K562 (cell line): ENCODE results near the gene AHCYL2. TPM values are rescaled to one million over a fixed set of nuclear protein-coding genes. Genes with fewer than 3 reads are reported as not detected.

ENCODE experiments used
- BCL6 ChIP-seq: fragments of 250-450 bp; sonication (Bioruptor Pico); IDR thresholded peaks from 2 replicates; pipeline ENCODE4 v1.4.0; 2020
- BCLAF1 ChIP-seq, 2 experiments: fragments of 450-650 bp in 1 of 2; IDR thresholded peaks; 2 replicates each; pipeline ENCODE4 v1.6.1; 2011 to 2017; ENCODE audit warnings: low read depth in 2 of 2, antibody characterized with exemption in 1 of 2, borderline replicate concordance in 1 of 2, low read length in 1 of 2, mild to moderate bottlenecking in 1 of 2, mixed read lengths in 1 of 2; ENCODE audit not compliant: control insufficient read depth in 1 of 2
- BCOR ChIP-seq: fragments of 450-650 bp; IDR thresholded peaks from 2 replicates; pipeline ENCODE4 v1.6.1; 2016
- C11orf30 ChIP-seq: fragments of 450-650 bp; IDR thresholded peaks from 2 replicates; pipeline ENCODE4 v1.6.1; 2016; ENCODE audit warnings: low read depth, mild to moderate bottlenecking
- E2F8 ChIP-seq: fragments of 450-650 bp; IDR thresholded peaks from 2 replicates; pipeline ENCODE4 v1.7.1; 2018; ENCODE audit warnings: mild to moderate bottlenecking, low read depth; ENCODE audit not compliant: partially characterized antibody
- ESRRA ChIP-seq: fragments of 450-650 bp; IDR thresholded peaks from 2 replicates; pipeline ENCODE4 v1.6.1; 2014; ENCODE audit warnings: low read depth, mild to moderate bottlenecking, moderate library complexity, borderline replicate concordance
- ETS2 ChIP-seq: IDR thresholded peaks from 2 replicates; pipeline ENCODE4 v1.6.1; 2016; ENCODE audit warnings: borderline replicate concordance, missing genetic modification characterization, mild to moderate bottlenecking, moderate library complexity, missing compliant biosample characterization; ENCODE audit not compliant: poor library complexity, severe bottlenecking
- GATAD2B ChIP-seq: fragments of 450-650 bp; IDR thresholded peaks from 2 replicates; pipeline ENCODE4 v1.6.1; 2017; ENCODE audit warnings: mild to moderate bottlenecking, borderline replicate concordance
- GTF2A2 ChIP-seq: IDR thresholded peaks from 2 replicates; pipeline ENCODE4 v1.6.1; 2016; ENCODE audit warnings: mild to moderate bottlenecking, missing genetic modification characterization, missing compliant biosample characterization
- HLTF ChIP-seq: fragments of 450-650 bp; IDR thresholded peaks from 2 replicates; pipeline ENCODE4 v1.6.1; 2016
- MEF2D ChIP-seq: conservative IDR thresholded peaks from 2 replicates; pipeline ENCODE4 v1.6.1; 2016; ENCODE audit warnings: low read depth, missing genetic modification characterization, missing compliant biosample characterization
- NFIX ChIP-seq: fragments of 250-450 bp; sonication (Bioruptor Pico); IDR thresholded peaks from 2 replicates; pipeline ENCODE4 v1.4.0; 2020; ENCODE audit warnings: low read depth, mild to moderate bottlenecking, moderate library complexity
- SLC30A9 ChIP-seq: fragments of 250-450 bp; sonication (Bioruptor Pico); IDR thresholded peaks from 2 replicates; pipeline ENCODE4 v1.8.0; 2022; ENCODE audit warnings: mild to moderate bottlenecking, moderate library complexity
- TCFL5 ChIP-seq: fragments of 250-450 bp; sonication (Bioruptor Pico); conservative IDR thresholded peaks from 2 replicates; pipeline ENCODE4 v1.6.1; 2021; ENCODE audit warnings: mild to moderate bottlenecking, moderate library complexity, matching md5 sums
- ZBTB1 ChIP-seq: sonication (generic); formaldehyde crosslinking; IDR thresholded peaks from 2 replicates; pipeline ENCODE4 v1.8.1; 2023; ENCODE audit warnings: missing genetic modification reagents, low read depth, mild to moderate bottlenecking, borderline replicate concordance
- ZC3H4 ChIP-seq: sonication (generic); formaldehyde crosslinking; IDR thresholded peaks from 2 replicates; pipeline ENCODE4 v1.9.0; 2021; ENCODE audit warnings: missing genetic modification reagents, borderline replicate concordance
- ZNF124 ChIP-seq: sonication (generic); formaldehyde crosslinking; IDR thresholded peaks from 2 replicates; pipeline ENCODE4 v1.8.1; 2022; ENCODE audit warnings: missing genetic modification reagents
- ZNF165 ChIP-seq: fragments of 250-450 bp; sonication (Bioruptor Pico); IDR thresholded peaks from 2 replicates; pipeline ENCODE4 v1.4.0; 2020; ENCODE audit warnings: borderline replicate concordance
- ZNF232 ChIP-seq: sonication (generic); formaldehyde crosslinking; IDR thresholded peaks from 2 replicates; pipeline ENCODE4 v1.8.0; 2022; ENCODE audit warnings: mild to moderate bottlenecking, missing genetic modification reagents
- ZNF449 ChIP-seq: fragments of 250-450 bp; sonication (Bioruptor Pico); IDR thresholded peaks from 2 replicates; pipeline ENCODE4 v1.8.0; 2022; ENCODE audit warnings: moderate library complexity, mild to moderate bottlenecking, inconsistent platforms
- ZNF551 ChIP-seq: fragments of 250-450 bp; sonication (Bioruptor Pico); IDR thresholded peaks from 2 replicates; pipeline ENCODE4 v1.5.0; 2021; ENCODE audit warnings: mild to moderate bottlenecking, moderate library complexity
- ZNF76 ChIP-seq: fragments of 250-450 bp; sonication (Bioruptor Pico); IDR thresholded peaks from 2 replicates; pipeline ENCODE4 v1.4.0; 2020; ENCODE audit warnings: mild to moderate bottlenecking, moderate library complexity, borderline replicate concordance
- polyA plus RNA-seq, 8 experiments: library from polyadenylated mRNA; depleted of rRNA in 4 of 8; stranded (reverse) in 5 of 8; unstranded in 3 of 8; fragments of >200 nt; fragmentation: Nextera tagmentation in 2 of 8; fragmentation: Illumina TruSeq in 1 of 8; extraction: Ambion mirVana in 2 of 8; extraction: Trizol in 1 of 8; gene quantifications; 2 replicates each; pipeline versions ENCODE4 v1.2.1 to v1.2.3, GENCODE V29; 2011 to 2014; ENCODE audit warnings: inconsistent platforms in 1 of 8, missing spikeins in 1 of 8
- total RNA-seq, 7 experiments: library from RNA; depleted of rRNA in 6 of 7; stranded (reverse); fragments of >200 nt in 6 of 7; fragmentation: Illumina TruSeq in 2 of 7; extraction: Trizol in 2 of 7; gene quantifications; 2 replicates each; pipeline versions ENCODE4 v1.2.1 to v1.2.3, GENCODE V29; 2011 to 2021; ENCODE audit warnings: low replicate concordance in 1 of 7

The AHCYL2 gene
- total and polyA plus RNA-seq, 9 of the 15 experiments (the other 6 are each of a cell fraction or from before 2014, with no cell fraction given): 0.93 to 10.5 (median 5.2) TPM

GRCh38 chr7:129439963-129440625, 215.3 kb downstream of the AHCYL2 start (continued):
- TF ChIP-seq E2F8 (no peak), ZNF165 (CRISPR knock-in tag) (0 out of 2 replicates have a peak, but pooled peaks have one; percentile 30), NFIX (CRISPR knock-in tag) (no peak), GTF2A2 (tag) (peak; percentile 16; the same call in 1 of the 2 replicates), GATAD2B (no peak), ESRRA (no peak), ZBTB1 (CRISPR knock-in tag) (no peak), BCOR (peak; percentile 45; the same call in 1 of the 2 replicates), ZNF449 (peak; percentile 19; the same call in 1 of the 2 replicates), BCLAF1 (IDR thresholded peaks at IDR 0.05; ENCODE audit: borderline replicate concordance in 1 of 2, control insufficient read depth in 1 of 2, low read depth in 2 of 2, low read length in 1 of 2) (0 out of 4 replicates have a peak, but pooled peaks of 1 of the 2 experiments have one; percentile 44), C11orf30 (no peak), ZNF124 (CRISPR knock-in tag) (no peak), ZNF551 (no peak), HLTF (peak; percentile 87), BCL6 (CRISPR knock-in tag) (no peak; the same call in 1 of the 2 replicates), ZC3H4 (CRISPR knock-in tag) (no peak), TCFL5 (CRISPR knock-in tag) (no peak), ETS2 (tag) (no peak), SLC30A9 (no peak), ZNF232 (no peak), MEF2D (tag) (no peak), ZNF76 (CRISPR knock-in tag) (no peak)
